ENCODE measurements around the gene CPSF6.

The CPSF6 gene

GRCh38 chr12:69204191-69204590, 35.2 kb upstream of the CPSF6 start:
- Histone ChIP-seq H3K4me3 (ENCODE audit: low read length) (no peak overlapping the region), H4K20me1 (ENCODE audit: insufficient read depth, low read length) (no peaks in the 10 kb centered on the region), H3K9ac (ENCODE audit: low read length) (no peak overlapping the region), H3K9me2 (replicated peaks; ENCODE audit: insufficient read depth, low read length) (no peaks in the 10 kb centered on the region), H2AFZ (ENCODE audit: low read length) (no peak overlapping the region), H3K4me1 (ENCODE audit: low read length) (no peaks in the 10 kb centered on the region), H3K27me3 (replicated peaks; ENCODE audit: insufficient read depth, low read length) (no peaks in the 10 kb centered on the region), H3K4me2 (ENCODE audit: low read depth, low read length) (no peak overlapping the region), H3F3A (ENCODE audit: insufficient read depth, low read length) (no peaks in the 10 kb centered on the region), H3K79me2 (ENCODE audit: low read length) (no peaks in the 10 kb centered on the region), H3K36me3 (replicated peaks; ENCODE audit: insufficient read depth, low read length) (no peaks in the 10 kb centered on the region), H3K9me3 (replicated peaks; ENCODE audit: insufficient read depth, low read length) (no peaks in the 10 kb centered on the region), H3K27ac (ENCODE audit: low read length) (no peak overlapping the region)
- no peak for DNase-seq
- TF ChIP-seq EZH2phosphoT487 (IDR thresholded peaks at IDR 0.05; ENCODE audit: low read length) (no peak), EZH2 (optimal IDR thresholded peaks at IDR 0.05; ENCODE audit: low read depth, low read length) (no peak), CTCF (IDR thresholded peaks at IDR 0.05; ENCODE audit: low read length) (no peak)

GRCh38 chr12:69210661-69211060, 28.7 kb upstream of the CPSF6 start:
- H3K79me2 ChIP-seq (ENCODE audit: low read length), result no peaks in the 10 kb centered on the region
- DNase-seq, result no peak
- no peaks in the 10 kb centered on the region for H3K36me3 ChIP-seq (replicated peaks; ENCODE audit: insufficient read depth, low read length)
- H3K9me2 ChIP-seq (replicated peaks; ENCODE audit: insufficient read depth, low read length), result no peaks in the 10 kb centered on the region
- H4K20me1 ChIP-seq (ENCODE audit: insufficient read depth, low read length), result no peaks in the 10 kb centered on the region
- TF ChIP-seq CTCF (IDR thresholded peaks at IDR 0.05; ENCODE audit: low read length) (no peak), EZH2phosphoT487 (IDR thresholded peaks at IDR 0.05; ENCODE audit: low read length) (no peak), EZH2 (optimal IDR thresholded peaks at IDR 0.05; ENCODE audit: low read depth, low read length) (no peak)
- no peaks in the 10 kb centered on the region for H3K9me3 ChIP-seq (replicated peaks; ENCODE audit: insufficient read depth, low read length)
- no peak overlapping the region for H2AFZ ChIP-seq (ENCODE audit: low read length)
- H3K27me3 ChIP-seq (replicated peaks; ENCODE audit: insufficient read depth, low read length), result no peaks in the 10 kb centered on the region
- no peak overlapping the region for H3K4me3 ChIP-seq (ENCODE audit: low read length)
- no peaks in the 10 kb centered on the region for H3K4me1 ChIP-seq (ENCODE audit: low read length)
- no peak overlapping the region for H3K4me2 ChIP-seq (ENCODE audit: low read depth, low read length)
- H3K27ac ChIP-seq (ENCODE audit: low read length), result no peak overlapping the region
- no peaks in the 10 kb centered on the region for H3F3A ChIP-seq (ENCODE audit: insufficient read depth, low read length)
- H3K9ac ChIP-seq (ENCODE audit: low read length), result no peak overlapping the region

GRCh38 chr12:69211160-69211559, 28.2 kb upstream of the CPSF6 start:
- no peak for DNase-seq
- TF ChIP-seq EZH2phosphoT487 (IDR thresholded peaks at IDR 0.05; ENCODE audit: low read length), result no peak
- TF ChIP-seq CTCF (IDR thresholded peaks at IDR 0.05; ENCODE audit: low read length), result no peak
- no peak for TF ChIP-seq EZH2 (optimal IDR thresholded peaks at IDR 0.05; ENCODE audit: low read depth, low read length)
- no peaks in the 10 kb centered on the region for H3F3A ChIP-seq (ENCODE audit: insufficient read depth, low read length)

More at GRCh38 chr12:69211160-69211559, 28.2 kb upstream of the CPSF6 start:
- no peak overlapping the region for H3K9ac ChIP-seq (ENCODE audit: low read length)
- H3K4me2 ChIP-seq (ENCODE audit: low read depth, low read length), result no peak overlapping the region
- H3K27ac ChIP-seq (ENCODE audit: low read length), result no peak overlapping the region
- H3K9me2 ChIP-seq (replicated peaks; ENCODE audit: insufficient read depth, low read length), result no peaks in the 10 kb centered on the region
- H3K4me1 ChIP-seq (ENCODE audit: low read length), result no peaks in the 10 kb centered on the region
- H3K27me3 ChIP-seq (replicated peaks; ENCODE audit: insufficient read depth, low read length), result no peaks in the 10 kb centered on the region
- H3K9me3 ChIP-seq (replicated peaks; ENCODE audit: insufficient read depth, low read length), result no peaks in the 10 kb centered on the region
- H2AFZ ChIP-seq (ENCODE audit: low read length), result no peak overlapping the region
- H4K20me1 ChIP-seq (ENCODE audit: insufficient read depth, low read length), result no peaks in the 10 kb centered on the region
- no peak overlapping the region for H3K4me3 ChIP-seq (ENCODE audit: low read length)
- H3K36me3 ChIP-seq (replicated peaks; ENCODE audit: insufficient read depth, low read length), result no peaks in the 10 kb centered on the region
- H3K79me2 ChIP-seq (ENCODE audit: low read length), result no peaks in the 10 kb centered on the region
